ENCODE results near the gene LETM1. TPM values are rescaled to one million over a fixed set of nuclear protein-coding genes. Genes with fewer than 3 reads are reported as not detected.

LETM1 gene
- total and polyA plus RNA-seq, 2 of the 13 experiments (the other 11 are each of a cell fraction or from before 2014, with no cell fraction given), result 9.7 to 41.6 TPM

DNA sequence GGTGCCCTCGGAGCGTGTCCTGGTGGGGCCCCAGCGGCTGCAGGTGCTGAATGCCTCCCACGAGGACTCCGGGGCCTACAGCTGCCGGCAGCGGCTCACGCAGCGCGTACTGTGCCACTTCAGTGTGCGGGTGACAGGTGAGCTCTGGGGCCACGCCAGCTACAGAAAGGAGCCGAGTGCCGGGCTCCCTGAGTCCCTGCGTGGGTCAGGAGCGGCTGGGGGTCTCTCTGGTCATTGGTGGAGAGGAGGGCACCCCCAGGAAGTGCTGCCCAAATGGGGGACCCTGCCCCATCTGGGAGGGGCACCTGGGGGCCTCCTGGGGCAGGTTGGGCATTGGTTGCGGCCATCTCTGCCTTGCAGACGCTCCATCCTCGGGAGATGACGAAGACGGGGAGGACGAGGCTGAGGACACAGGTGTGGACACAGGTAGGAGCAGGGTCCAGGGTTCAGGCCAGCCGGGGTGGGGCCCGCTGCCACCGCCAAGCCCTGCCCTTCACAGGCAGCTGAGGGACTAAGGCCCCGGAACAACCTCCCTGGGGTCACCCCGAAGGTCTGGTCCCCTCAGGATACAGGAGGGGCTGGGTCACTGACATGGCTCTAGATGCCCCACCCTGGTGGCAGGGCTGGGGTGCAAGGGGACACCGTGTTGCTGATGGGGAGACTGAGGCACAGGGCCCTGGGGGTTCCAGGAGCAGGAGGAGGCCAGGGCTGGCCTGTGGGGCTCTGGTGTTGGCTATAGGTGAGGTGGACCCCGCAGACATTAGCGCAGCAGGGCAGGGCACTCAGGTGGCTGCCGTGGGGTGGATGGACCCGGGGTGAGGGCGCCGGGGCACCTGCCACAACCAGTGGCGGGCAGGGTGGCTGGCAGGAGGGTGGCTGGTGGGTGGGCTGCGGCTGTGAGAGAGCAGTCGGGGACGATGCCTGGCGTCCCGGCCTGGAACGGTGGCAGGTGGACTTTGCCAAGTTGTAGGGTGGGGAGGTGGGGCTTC lies 56.3 kb downstream of the LETM1 start (continued):
- TF ChIP-seq ESRRA (CRISPR knock-in tag; IDR thresholded peaks at IDR 0.05; ENCODE audit: low read depth) (no peak), RXRB (CRISPR knock-in tag; IDR thresholded peaks at IDR 0.05; ENCODE audit: borderline replicate concordance) (no peak), ZBTB1 (CRISPR knock-in tag; IDR thresholded peaks at IDR 0.05; ENCODE audit: borderline replicate concordance) (no peak), ZNF619 (CRISPR knock-in tag; IDR thresholded peaks at IDR 0.05) (no peak), TSC22D2 (CRISPR knock-in tag; IDR thresholded peaks at IDR 0.05; ENCODE audit: borderline replicate concordance) (no peak), ZFP36L1 (CRISPR knock-in tag; IDR thresholded peaks at IDR 0.05) (no peak), ZBTB38 (CRISPR knock-in tag; IDR thresholded peaks at IDR 0.05) (no peak), ZNF329 (CRISPR knock-in tag; IDR thresholded peaks at IDR 0.05; ENCODE audit: low read depth) (no peak), HNRNPH1 (optimal IDR thresholded peaks at IDR 0.05; ENCODE audit: low read depth, low read length) (no peak), PHF5A (CRISPR knock-in tag; IDR thresholded peaks at IDR 0.05; ENCODE audit: low read depth, unreplicated experiment) (no peak), IRF2 (CRISPR knock-in tag; IDR thresholded peaks at IDR 0.05) (no peak), ZNF556 (CRISPR knock-in tag; IDR thresholded peaks at IDR 0.05; ENCODE audit: borderline replicate concordance) (no peak), RBM22 (optimal IDR thresholded peaks at IDR 0.05; ENCODE audit: low read length) (peak; percentile 70)
- TF ChIP-seq, protein P1, sequence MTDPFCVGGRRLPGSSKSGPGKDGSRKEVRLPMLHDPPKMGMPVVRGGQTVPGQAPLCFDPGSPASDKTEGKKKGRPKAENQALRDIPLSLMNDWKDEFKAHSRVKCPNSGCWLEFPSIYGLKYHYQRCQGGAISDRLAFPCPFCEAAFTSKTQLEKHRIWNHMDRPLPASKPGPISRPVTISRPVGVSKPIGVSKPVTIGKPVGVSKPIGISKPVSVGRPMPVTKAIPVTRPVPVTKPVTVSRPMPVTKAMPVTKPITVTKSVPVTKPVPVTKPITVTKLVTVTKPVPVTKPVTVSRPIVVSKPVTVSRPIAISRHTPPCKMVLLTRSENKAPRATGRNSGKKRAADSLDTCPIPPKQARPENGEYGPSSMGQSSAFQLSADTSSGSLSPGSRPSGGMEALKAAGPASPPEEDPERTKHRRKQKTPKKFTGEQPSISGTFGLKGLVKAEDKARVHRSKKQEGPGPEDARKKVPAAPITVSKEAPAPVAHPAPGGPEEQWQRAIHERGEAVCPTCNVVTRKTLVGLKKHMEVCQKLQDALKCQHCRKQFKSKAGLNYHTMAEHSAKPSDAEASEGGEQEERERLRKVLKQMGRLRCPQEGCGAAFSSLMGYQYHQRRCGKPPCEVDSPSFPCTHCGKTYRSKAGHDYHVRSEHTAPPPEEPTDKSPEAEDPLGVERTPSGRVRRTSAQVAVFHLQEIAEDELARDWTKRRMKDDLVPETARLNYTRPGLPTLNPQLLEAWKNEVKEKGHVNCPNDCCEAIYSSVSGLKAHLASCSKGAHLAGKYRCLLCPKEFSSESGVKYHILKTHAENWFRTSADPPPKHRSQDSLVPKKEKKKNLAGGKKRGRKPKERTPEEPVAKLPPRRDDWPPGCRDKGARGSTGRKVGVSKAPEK (CRISPR knock-in tag; IDR thresholded peaks at IDR 0.05; ENCODE audit: borderline replicate concordance), result no peak
- TF ChIP-seq, protein P2, sequence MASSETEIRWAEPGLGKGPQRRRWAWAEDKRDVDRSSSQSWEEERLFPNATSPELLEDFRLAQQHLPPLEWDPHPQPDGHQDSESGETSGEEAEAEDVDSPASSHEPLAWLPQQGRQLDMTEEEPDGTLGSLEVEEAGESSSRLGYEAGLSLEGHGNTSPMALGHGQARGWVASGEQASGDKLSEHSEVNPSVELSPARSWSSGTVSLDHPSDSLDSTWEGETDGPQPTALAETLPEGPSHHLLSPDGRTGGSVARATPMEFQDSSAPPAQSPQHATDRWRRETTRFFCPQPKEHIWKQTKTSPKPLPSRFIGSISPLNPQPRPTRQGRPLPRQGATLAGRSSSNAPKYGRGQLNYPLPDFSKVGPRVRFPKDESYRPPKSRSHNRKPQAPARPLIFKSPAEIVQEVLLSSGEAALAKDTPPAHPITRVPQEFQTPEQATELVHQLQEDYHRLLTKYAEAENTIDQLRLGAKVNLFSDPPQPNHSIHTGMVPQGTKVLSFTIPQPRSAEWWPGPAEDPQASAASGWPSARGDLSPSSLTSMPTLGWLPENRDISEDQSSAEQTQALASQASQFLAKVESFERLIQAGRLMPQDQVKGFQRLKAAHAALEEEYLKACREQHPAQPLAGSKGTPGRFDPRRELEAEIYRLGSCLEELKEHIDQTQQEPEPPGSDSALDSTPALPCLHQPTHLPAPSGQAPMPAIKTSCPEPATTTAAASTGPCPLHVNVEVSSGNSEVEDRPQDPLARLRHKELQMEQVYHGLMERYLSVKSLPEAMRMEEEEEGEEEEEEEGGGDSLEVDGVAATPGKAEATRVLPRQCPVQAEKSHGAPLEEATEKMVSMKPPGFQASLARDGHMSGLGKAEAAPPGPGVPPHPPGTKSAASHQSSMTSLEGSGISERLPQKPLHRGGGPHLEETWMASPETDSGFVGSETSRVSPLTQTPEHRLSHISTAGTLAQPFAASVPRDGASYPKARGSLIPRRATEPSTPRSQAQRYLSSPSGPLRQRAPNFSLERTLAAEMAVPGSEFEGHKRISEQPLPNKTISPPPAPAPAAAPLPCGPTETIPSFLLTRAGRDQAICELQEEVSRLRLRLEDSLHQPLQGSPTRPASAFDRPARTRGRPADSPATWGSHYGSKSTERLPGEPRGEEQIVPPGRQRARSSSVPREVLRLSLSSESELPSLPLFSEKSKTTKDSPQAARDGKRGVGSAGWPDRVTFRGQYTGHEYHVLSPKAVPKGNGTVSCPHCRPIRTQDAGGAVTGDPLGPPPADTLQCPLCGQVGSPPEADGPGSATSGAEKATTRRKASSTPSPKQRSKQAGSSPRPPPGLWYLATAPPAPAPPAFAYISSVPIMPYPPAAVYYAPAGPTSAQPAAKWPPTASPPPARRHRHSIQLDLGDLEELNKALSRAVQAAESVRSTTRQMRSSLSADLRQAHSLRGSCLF (CRISPR knock-in tag; IDR thresholded peaks at IDR 0.05; ENCODE audit: borderline replicate concordance), result no peak
- TF ChIP-seq, protein P3, sequence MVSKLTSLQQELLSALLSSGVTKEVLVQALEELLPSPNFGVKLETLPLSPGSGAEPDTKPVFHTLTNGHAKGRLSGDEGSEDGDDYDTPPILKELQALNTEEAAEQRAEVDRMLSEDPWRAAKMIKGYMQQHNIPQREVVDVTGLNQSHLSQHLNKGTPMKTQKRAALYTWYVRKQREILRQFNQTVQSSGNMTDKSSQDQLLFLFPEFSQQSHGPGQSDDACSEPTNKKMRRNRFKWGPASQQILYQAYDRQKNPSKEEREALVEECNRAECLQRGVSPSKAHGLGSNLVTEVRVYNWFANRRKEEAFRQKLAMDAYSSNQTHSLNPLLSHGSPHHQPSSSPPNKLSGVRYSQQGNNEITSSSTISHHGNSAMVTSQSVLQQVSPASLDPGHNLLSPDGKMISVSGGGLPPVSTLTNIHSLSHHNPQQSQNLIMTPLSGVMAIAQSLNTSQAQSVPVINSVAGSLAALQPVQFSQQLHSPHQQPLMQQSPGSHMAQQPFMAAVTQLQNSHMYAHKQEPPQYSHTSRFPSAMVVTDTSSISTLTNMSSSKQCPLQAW (CRISPR knock-in tag; IDR thresholded peaks at IDR 0.05), result no peak
- TF ChIP-seq, protein P4, sequence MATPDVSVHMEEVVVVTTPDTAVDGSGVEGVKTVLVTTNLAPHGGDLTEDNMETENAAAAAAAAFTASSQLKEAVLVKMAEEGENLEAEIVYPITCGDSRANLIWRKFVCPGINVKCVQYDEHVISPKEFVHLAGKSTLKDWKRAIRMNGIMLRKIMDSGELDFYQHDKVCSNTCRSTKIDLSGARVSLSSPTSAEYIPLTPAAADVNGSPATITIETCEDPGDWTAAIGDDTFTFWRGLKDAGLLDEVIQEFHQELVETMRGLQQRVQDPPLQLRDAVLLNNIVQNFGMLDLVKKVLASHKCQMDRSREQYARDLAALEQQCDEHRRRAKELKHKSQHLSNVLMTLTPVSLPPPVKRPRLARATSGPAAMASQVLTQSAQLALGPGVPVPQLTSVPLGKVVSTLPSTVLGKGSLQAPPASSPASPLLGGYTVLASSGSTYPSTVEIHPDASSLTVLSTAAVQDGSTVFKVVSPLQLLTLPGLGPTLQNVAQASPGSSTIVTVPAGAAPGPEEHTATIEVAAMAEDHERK (CRISPR knock-in tag; IDR thresholded peaks at IDR 0.05; ENCODE audit: low read depth), result no peak
